HTERT RPE-1 (cell line): ENCODE results near the gene OR10J5.
"Not testable (repeated sequence)": the region's sequence is repeated elsewhere in the genome, so short reads cannot be mapped to it uniquely, and the experiment has no call there.

Source experiments
- in situ Hi-C: fragments of 300-500 bp; cut with MboI; formaldehyde crosslinking; loops from 4 replicates; pipeline ENCODE4 v1.14.3; 2020; ENCODE audit warnings: low sequenced_read_pairs

Gene OR10J5

GRCh38 chr1:159535907-159536306 is at the start of gene OR10J5:
Gene OR10J5, minus strand, starts transcription at chr1:159536007. Its CDS starts 0 bp downstream, at chr1:159536007.
- in situ Hi-C loops = no loop called here

GRCh38 chr1:159584536-159584935 is 48.7 kb upstream of the OR10J5 start:
- in situ Hi-C loops = no loop called here

- in situ Hi-C loops = no loop called here
Measured at GRCh38 chr1:159581422-159581821, 45.6 kb upstream of the OR10J5 start.

- in situ Hi-C loops = no loop called here
Measured at GRCh38 chr1:159580340-159580739, 44.5 kb upstream of the OR10J5 start.

GRCh38 chr1:159577446-159577845 is 41.6 kb upstream of the OR10J5 start:
- in situ Hi-C loops = no loop called here

GRCh38 chr1:159562680-159563079 is 26.9 kb upstream of the OR10J5 start:
- in situ Hi-C loops = no loop called here

- in situ Hi-C loops = no loop called here
Measured at GRCh38 chr1:159561497-159561896, 25.7 kb upstream of the OR10J5 start.

GRCh38 chr1:159560599-159560998 is 24.8 kb upstream of the OR10J5 start:
- in situ Hi-C loops = no loop called here

GRCh38 chr1:159556931-159557369 is 21.1 kb upstream of the OR10J5 start:
- in situ Hi-C loops = no loop called here

GRCh38 chr1:159554696-159555095 is 18.9 kb upstream of the OR10J5 start:
- in situ Hi-C loops = no loop called here

GRCh38 chr1:159554261-159554660 is 18.5 kb upstream of the OR10J5 start:
- in situ Hi-C loops = no loop called here

- in situ Hi-C loops = no loop called here
Measured at GRCh38 chr1:159548126-159548525, 12.3 kb upstream of the OR10J5 start.

GRCh38 chr1:159532922-159533321 is 2.9 kb downstream of the OR10J5 start:
- in situ Hi-C loops = no loop called here

- in situ Hi-C loops = not testable (repeated sequence)
Measured at GRCh38 chr1:159524792-159525191, 11.0 kb downstream of the OR10J5 start.

- in situ Hi-C loops = no loop called here
Measured at GRCh38 chr1:159510229-159510541, 25.6 kb downstream of the OR10J5 start.

- in situ Hi-C loops = no loop called here
Measured at GRCh38 chr1:159509440-159510228, 26.2 kb downstream of the OR10J5 start.

- in situ Hi-C loops = no loop called here
Measured at GRCh38 chr1:159508951-159509350, 26.9 kb downstream of the OR10J5 start.

GRCh38 chr1:159505676-159506075 is 30.1 kb downstream of the OR10J5 start:
- in situ Hi-C loops = no loop called here

GRCh38 chr1:159501082-159501481 is 34.7 kb downstream of the OR10J5 start:
- in situ Hi-C loops = no loop called here

- in situ Hi-C loops = not testable (repeated sequence)
Measured at GRCh38 chr1:159494513-159495210, 41.1 kb downstream of the OR10J5 start.

- in situ Hi-C loops = no loop called here
Measured at GRCh38 chr1:159493354-159493753, 42.5 kb downstream of the OR10J5 start.

- in situ Hi-C loops = no loop called here
Measured at GRCh38 chr1:159492575-159493323, 43.1 kb downstream of the OR10J5 start.
